Measurements from ENCODE around the gene RIMBP2.

Gene RIMBP2

GRCh38 chr12:130568041-130568440 lies 148.1 kb downstream of the RIMBP2 start:
- CTCF ChIA-PET, result no interaction called here
- POLR2A ChIA-PET, result no interaction called here
- H3K27ac ChIP-seq (ENCODE audit: extremely low read depth, low read depth, low read length), result no peak overlapping the region
- H3K36me3 ChIP-seq (ENCODE audit: control insufficient read depth in 2 of 2, insufficient read depth in 1 of 2, low read length in 2 of 2), result no peaks in the 10 kb centered on the region
- TF ChIP-seq ZNF302 (tag by site-specific recombination; IDR thresholded peaks at IDR 0.05; ENCODE audit: low read depth) (no peak), ZFP41 (tag by site-specific recombination; IDR thresholded peaks at IDR 0.05; ENCODE audit: borderline replicate concordance) (no peak), ZNF335 (tag by site-specific recombination; conservative IDR thresholded peaks at IDR 0.05) (no peak), ZNF843 (tag by site-specific recombination; IDR thresholded peaks at IDR 0.05) (no peak), ZIC2 (tag by site-specific recombination; IDR thresholded peaks at IDR 0.05) (no peak), ZNF423 (tag by site-specific recombination; IDR thresholded peaks at IDR 0.05) (no peak), ZNF624 (tag by site-specific recombination; IDR thresholded peaks at IDR 0.05) (no peak), ZNF518A (tag by site-specific recombination; conservative IDR thresholded peaks at IDR 0.05; ENCODE audit: low read depth) (no peak), ZNF701 (tag by site-specific recombination; IDR thresholded peaks at IDR 0.05) (no peak), ZNF214 (tag by site-specific recombination; IDR thresholded peaks at IDR 0.05; ENCODE audit: borderline replicate concordance) (no peak), ZNF175 (tag by site-specific recombination; IDR thresholded peaks at IDR 0.05) (no peak), KLF16 (tag by site-specific recombination; IDR thresholded peaks at IDR 0.05) (no peak), GLI4 (tag by site-specific recombination; IDR thresholded peaks at IDR 0.05) (no peak), ZNF266 (tag by site-specific recombination; IDR thresholded peaks at IDR 0.05; ENCODE audit: low read depth) (no peak)
- TF ChIP-seq, protein P1, sequence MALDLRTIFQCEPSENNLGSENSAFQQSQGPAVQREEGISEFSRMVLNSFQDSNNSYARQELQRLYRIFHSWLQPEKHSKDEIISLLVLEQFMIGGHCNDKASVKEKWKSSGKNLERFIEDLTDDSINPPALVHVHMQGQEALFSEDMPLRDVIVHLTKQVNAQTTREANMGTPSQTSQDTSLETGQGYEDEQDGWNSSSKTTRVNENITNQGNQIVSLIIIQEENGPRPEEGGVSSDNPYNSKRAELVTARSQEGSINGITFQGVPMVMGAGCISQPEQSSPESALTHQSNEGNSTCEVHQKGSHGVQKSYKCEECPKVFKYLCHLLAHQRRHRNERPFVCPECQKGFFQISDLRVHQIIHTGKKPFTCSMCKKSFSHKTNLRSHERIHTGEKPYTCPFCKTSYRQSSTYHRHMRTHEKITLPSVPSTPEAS (tag by site-specific recombination; IDR thresholded peaks at IDR 0.05), result no peak
- TF ChIP-seq, protein P2, sequence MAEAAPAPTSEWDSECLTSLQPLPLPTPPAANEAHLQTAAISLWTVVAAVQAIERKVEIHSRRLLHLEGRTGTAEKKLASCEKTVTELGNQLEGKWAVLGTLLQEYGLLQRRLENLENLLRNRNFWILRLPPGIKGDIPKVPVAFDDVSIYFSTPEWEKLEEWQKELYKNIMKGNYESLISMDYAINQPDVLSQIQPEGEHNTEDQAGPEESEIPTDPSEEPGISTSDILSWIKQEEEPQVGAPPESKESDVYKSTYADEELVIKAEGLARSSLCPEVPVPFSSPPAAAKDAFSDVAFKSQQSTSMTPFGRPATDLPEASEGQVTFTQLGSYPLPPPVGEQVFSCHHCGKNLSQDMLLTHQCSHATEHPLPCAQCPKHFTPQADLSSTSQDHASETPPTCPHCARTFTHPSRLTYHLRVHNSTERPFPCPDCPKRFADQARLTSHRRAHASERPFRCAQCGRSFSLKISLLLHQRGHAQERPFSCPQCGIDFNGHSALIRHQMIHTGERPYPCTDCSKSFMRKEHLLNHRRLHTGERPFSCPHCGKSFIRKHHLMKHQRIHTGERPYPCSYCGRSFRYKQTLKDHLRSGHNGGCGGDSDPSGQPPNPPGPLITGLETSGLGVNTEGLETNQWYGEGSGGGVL (tag by site-specific recombination; IDR thresholded peaks at IDR 0.05), result no peak
- no peaks in the 10 kb centered on the region; the same call in 1 of the 2 replicates for H3K9me3 ChIP-seq (ENCODE audit: control insufficient read depth, insufficient read depth, low read depth, low read length)
- no peaks in the 10 kb centered on the region for H3K4me1 ChIP-seq (ENCODE audit: control insufficient read depth, insufficient read depth, low read length)
- no peak overlapping the region for H3K4me3 ChIP-seq (ENCODE audit: low read depth, low read length)

- TF ChIP-seq ZNF133 (tag by site-specific recombination; IDR thresholded peaks at IDR 0.05), result no peak
- TF ChIP-seq ZNF114 (tag by site-specific recombination; IDR thresholded peaks at IDR 0.05), result no peak
- TF ChIP-seq, protein P3, sequence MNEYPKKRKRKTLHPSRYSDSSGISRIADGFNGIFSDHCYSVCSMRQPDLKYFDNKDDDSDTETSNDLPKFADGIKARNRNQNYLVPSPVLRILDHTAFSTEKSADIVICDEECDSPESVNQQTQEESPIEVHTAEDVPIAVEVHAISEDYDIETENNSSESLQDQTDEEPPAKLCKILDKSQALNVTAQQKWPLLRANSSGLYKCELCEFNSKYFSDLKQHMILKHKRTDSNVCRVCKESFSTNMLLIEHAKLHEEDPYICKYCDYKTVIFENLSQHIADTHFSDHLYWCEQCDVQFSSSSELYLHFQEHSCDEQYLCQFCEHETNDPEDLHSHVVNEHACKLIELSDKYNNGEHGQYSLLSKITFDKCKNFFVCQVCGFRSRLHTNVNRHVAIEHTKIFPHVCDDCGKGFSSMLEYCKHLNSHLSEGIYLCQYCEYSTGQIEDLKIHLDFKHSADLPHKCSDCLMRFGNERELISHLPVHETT (tag by site-specific recombination; IDR thresholded peaks at IDR 0.05), result no peak
- CTCF ChIA-PET, result no interaction called here
- no peak overlapping the region for H3K27ac ChIP-seq (ENCODE audit: extremely low read depth, low read depth, low read length)
- no peak overlapping the region for H3K4me3 ChIP-seq (ENCODE audit: low read depth, low read length)
- H3K36me3 ChIP-seq (ENCODE audit: control insufficient read depth in 2 of 2, insufficient read depth in 1 of 2, low read length in 2 of 2), result no peaks in the 10 kb centered on the region
- no peaks in the 10 kb centered on the region for H3K4me1 ChIP-seq (ENCODE audit: control insufficient read depth, insufficient read depth, low read length)
- POLR2A ChIA-PET, result no interaction called here
- H3K9me3 ChIP-seq (ENCODE audit: control insufficient read depth, insufficient read depth, low read depth, low read length), result no peaks in the 10 kb centered on the region; the same call in 1 of the 2 replicates
Observed at GRCh38 chr12:130566446-130567155, 149.5 kb downstream of the RIMBP2 start.

Measured in HEK293 (cell line).